GM10248 (cell line): ENCODE data around the gene MOB3A.
A peak's percentile ranks its signal among the peaks of the same experiment; 100 is the strongest.

Experiments
- CTCF ChIA-PET: fragments of 300-600 bp; sonication (Branson Sonifier 250); formaldehyde crosslinking; extraction: SDS; loops from one replicate; lab custom pipeline; 2021; ENCODE audit warnings: antibody characterized with exemption; lab: Yijun Ruan, JAX
- POLR2A ChIA-PET: fragments of 350-650 bp; sonication (Branson Sonifier 250); formaldehyde crosslinking; extraction: SDS; loops from one replicate; lab custom pipeline; 2020; ENCODE audit warnings: antibody characterized with exemption; lab: Yijun Ruan, JAX
- DNase-seq: peaks from one replicate; pipeline ENCODE4 v3.0.0; 2012; ENCODE audit errors: extremely low spot score
- CTCF ChIP-seq: IDR thresholded peaks from 2 replicates; pipeline ENCODE4 v1.5.1; 2012; ENCODE audit warnings: mild to moderate bottlenecking, low read depth; ENCODE audit errors: extremely low read depth, missing control alignments, control extremely low read depth

Gene MOB3A

GRCh38 chr19:2081873-2082810 is 14.0 kb downstream of the MOB3A start:
- TF ChIP-seq CTCF = no peak
- CTCF ChIA-PET = interaction anchor here (1.3 to 2.0 kb wide), 2 partner anchors 12 to 19 kb away, joined by 5 to 9 read pairs; no protein-coding TSS in a partner anchor
- DNase-seq = peak; percentile 59
- POLR2A ChIA-PET = interaction anchor here (0.7 kb wide), 2 partner anchors 40 to 56 kb away, joined by 3 read pairs; no protein-coding TSS in a partner anchor

GRCh38 chr19:2080336-2080988 is 15.7 kb downstream of the MOB3A start:
- no peak for TF ChIP-seq CTCF
- ChIA-PET CTCF (no interaction called here), POLR2A (interaction anchor here (0.6 kb wide), 1 partner anchor 183 kb away, joined by 3 read pairs; no protein-coding TSS in a partner anchor)
- no peak for DNase-seq

- DNase-seq = no peak
- ChIA-PET CTCF (no interaction called here), POLR2A (no interaction called here)
- TF ChIP-seq CTCF = no peak
These were observed 16.2 kb downstream of the MOB3A start for GRCh38 chr19:2079865-2080301.

- no peak for DNase-seq
- no peak for TF ChIP-seq CTCF
- ChIA-PET POLR2A (no interaction called here), CTCF (no interaction called here)
These were observed 16.9 kb downstream of the MOB3A start for GRCh38 chr19:2079076-2079864.

- no peak for DNase-seq
- ChIA-PET POLR2A (no interaction called here), CTCF (interaction anchor here (1.4 kb wide), 1 partner anchor 9 kb away, joined by 3 read pairs; no protein-coding TSS in a partner anchor)
- TF ChIP-seq CTCF = no peak
These were observed 18.1 kb downstream of the MOB3A start for GRCh38 chr19:2077833-2078619.
